ENCODE data around the gene RET.

RET gene

DNA sequence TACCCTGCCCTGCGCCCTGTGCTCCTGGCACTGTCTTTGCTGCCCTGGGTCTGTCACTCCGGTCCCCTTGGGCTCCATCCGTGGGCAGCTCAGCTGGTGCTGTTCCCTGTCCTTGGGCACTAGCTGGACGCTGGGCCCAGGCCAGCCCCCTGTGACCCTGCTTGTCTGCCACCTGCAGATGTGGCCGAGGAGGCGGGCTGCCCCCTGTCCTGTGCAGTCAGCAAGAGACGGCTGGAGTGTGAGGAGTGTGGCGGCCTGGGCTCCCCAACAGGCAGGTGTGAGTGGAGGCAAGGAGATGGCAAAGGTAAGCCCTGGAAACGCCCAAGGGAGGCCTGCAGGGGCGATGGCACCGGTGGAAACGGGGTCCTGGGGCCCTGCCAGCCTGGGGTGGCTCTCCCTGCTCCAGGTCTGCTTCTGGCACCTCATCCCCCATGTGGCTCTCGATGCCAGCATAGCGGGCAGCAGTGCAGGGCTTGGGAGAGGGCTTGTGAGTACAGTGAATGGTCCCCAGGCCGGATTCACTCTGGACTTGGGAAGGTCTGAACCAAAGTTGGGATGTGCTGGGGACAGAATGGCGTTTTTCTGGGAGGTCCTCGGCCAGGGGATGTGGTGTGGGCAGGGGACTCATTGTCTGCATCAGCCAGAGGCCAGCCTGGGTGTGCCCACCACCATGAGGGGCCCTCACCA, 35.2 kb downstream of the RET start:
- DNase-seq (ENCODE audit: low read depth) = no peak
- no peak overlapping the region for H3K4me3 ChIP-seq (ENCODE audit: low read depth, low read length)
- TF ChIP-seq, protein P1, sequence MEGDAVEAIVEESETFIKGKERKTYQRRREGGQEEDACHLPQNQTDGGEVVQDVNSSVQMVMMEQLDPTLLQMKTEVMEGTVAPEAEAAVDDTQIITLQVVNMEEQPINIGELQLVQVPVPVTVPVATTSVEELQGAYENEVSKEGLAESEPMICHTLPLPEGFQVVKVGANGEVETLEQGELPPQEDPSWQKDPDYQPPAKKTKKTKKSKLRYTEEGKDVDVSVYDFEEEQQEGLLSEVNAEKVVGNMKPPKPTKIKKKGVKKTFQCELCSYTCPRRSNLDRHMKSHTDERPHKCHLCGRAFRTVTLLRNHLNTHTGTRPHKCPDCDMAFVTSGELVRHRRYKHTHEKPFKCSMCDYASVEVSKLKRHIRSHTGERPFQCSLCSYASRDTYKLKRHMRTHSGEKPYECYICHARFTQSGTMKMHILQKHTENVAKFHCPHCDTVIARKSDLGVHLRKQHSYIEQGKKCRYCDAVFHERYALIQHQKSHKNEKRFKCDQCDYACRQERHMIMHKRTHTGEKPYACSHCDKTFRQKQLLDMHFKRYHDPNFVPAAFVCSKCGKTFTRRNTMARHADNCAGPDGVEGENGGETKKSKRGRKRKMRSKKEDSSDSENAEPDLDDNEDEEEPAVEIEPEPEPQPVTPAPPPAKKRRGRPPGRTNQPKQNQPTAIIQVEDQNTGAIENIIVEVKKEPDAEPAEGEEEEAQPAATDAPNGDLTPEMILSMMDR (IDR thresholded peaks at IDR 0.05; ENCODE audit: low read depth, low read length, missing control alignments) = no peak

DNA sequence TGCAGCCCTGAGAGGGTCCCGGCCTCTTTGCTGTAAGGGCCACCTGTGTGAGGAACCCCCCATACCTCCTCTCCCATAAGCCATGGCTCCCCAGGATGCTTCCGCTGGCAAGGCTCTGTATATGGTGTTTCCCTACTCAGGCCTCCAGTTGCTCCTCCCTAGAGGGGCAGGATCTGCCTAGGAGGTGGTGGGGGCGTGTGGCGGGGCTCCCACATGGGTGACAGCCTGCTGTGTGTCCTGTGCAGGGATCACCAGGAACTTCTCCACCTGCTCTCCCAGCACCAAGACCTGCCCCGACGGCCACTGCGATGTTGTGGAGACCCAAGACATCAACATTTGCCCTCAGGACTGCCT, 35.7 kb downstream of the RET start:
- H3K4me3 ChIP-seq (ENCODE audit: low read depth, low read length) = no peak overlapping the region
- TF ChIP-seq, protein P1 (IDR thresholded peaks at IDR 0.05; ENCODE audit: low read depth, low read length, missing control alignments) = no peak
- no peak for DNase-seq (ENCODE audit: low read depth)

DNA sequence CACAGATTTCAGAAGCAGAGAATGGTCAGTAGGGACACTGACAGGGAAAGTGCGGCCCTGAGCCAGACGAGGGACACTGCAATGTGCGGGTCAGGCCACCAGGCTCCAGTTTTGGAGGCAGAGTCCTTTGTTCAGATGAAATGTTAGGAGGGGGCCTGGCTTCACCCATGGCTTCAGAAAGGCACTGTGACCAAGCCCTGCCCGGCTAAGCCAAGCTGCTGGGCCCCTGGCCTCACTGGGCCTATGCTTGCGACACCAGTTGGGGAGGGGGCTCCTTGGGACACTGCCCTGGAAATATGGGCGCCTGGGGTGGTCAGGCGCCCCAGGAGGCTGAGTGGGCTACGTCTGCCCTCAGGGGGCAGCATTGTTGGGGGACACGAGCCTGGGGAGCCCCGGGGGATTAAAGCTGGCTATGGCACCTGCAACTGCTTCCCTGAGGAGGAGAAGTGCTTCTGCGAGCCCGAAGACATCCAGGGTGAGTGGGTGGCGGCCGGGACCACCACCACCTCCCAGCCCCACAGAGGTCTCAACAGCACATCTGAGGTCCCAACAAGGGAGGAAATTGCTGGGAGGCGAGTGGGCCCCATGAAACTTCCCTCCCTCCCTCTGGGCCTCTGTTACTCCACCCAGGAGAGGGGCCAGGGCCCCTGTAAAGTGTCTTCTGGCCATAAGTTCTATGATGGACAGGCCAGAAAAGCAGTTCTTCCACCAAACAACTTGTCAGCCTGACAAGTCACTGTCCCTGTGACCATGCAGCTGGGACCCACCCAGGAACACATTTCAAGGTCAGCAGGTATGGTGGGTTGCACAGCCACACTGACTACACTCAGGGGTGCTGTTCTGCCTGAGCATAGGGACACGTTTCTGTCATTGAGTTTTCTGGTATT, 36.6 kb downstream of the RET start:
- DNase-seq (ENCODE audit: low read depth) = no peak
- TF ChIP-seq, protein P1 (IDR thresholded peaks at IDR 0.05; ENCODE audit: low read depth, low read length, missing control alignments) = no peak
- no peak overlapping the region for H3K4me3 ChIP-seq (ENCODE audit: low read depth, low read length)

DNA sequence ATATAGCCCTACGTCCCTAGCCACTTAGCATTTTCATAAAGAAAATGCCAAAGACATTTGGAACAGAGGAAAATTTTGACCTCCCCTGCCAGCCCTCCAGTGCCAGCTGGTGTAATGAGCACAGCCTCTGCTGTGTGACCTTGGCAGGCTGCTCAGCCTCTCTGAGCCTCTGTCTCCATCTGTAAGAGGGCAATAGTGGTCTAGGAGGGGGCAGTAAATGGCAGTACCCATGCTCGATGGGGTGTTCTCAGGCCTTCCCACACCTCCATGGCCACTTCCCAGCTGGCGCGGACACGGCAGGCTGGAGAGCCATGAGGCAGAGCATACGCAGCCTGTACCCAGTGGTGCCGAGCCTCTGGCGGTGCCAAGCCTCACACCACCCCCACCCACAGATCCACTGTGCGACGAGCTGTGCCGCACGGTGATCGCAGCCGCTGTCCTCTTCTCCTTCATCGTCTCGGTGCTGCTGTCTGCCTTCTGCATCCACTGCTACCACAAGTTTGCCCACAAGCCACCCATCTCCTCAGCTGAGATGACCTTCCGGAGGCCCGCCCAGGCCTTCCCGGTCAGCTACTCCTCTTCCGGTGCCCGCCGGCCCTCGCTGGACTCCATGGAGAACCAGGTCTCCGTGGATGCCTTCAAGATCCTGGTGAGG, 37.3 kb downstream of the RET start:
- TF ChIP-seq, protein P1 (IDR thresholded peaks at IDR 0.05; ENCODE audit: low read depth, low read length, missing control alignments) = no peak
- no peak for DNase-seq (ENCODE audit: low read depth)
- no peak overlapping the region for H3K4me3 ChIP-seq (ENCODE audit: low read depth, low read length)

DNA sequence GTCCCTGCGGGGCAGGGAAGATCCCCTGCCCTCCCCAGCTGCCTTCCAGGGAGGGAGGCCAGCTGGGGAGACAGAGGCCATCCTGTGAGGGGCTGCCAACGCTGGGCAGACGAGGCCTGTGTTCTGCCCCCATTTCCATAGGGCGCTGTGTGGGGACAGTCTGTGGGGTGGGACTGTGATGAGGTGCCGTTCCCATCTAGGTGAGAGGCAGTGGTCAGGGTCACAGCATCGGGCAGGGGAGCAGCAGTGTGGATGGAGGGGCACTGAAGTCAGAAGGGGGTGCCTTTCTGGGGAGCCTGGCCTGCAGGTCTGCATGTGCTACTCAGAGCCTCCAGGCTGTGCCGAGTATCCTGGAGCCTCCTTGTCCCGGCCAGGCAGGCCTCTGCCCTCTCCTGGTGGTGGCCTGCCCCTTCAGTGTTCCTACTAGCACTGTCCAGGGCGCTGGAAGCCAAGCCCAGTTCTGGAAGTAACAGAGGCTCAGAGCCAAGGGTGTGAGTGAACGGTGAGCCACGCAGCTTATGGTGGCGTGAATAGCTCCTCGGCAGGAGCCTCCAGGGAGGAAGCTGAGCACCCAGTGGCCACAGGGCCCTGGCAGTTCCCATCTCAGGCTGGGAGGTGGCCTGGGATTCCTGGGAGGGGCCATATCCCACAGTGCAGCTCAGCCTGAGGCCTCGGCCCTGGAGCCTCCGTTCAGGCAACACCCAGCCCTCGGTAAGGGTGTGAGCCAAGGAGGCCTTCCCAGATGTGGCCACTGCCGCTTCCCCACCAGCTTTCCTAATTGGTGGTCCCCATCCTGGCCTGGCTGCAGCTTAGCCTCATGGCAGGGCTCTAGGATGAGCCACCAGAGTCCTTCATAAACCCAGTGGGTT, 38.1 kb downstream of the RET start:
- H3K4me3 ChIP-seq (ENCODE audit: low read depth, low read length) = no peak overlapping the region
- TF ChIP-seq, protein P1 (IDR thresholded peaks at IDR 0.05; ENCODE audit: low read depth, low read length, missing control alignments) = no peak
- DNase-seq (ENCODE audit: low read depth) = no peak

DNA sequence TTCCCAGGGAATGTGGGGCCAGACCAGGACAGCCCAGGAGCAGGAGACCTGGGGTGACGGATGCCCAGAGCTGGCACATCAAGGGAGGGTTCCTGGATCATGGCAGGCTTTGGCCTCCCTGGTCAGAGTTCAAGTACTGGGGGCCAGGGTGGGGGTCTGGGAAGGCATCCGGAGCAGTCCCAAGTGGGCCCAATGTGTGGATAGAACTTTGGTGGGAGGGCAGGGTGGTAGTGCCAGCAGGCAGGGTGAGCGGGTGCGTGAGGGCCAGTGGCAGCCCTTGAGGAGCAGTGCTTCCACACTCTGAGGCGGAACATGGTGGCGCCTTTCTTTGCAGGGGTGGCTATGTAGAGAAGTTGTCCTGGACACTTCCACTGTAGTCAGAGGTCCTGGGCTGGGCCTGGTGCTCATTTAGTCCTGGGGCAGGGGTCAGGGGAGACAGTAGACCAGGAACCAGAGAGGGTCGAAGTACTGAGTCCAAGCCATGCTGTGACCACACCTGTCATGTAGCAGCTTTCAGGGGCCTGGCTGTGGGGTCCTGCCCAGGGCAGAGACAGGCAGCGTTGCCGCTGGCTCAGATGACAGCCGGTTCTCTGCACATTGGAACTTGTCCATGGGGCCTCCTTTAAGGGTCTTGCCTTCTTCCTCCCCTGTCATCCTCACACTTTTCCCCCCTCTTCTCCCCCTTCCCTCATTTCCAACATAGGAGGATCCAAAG, 39.2 kb downstream of the RET start:
- no peak for DNase-seq (ENCODE audit: low read depth)
- TF ChIP-seq, protein P1 (IDR thresholded peaks at IDR 0.05; ENCODE audit: low read depth, low read length, missing control alignments) = no peak
- H3K4me3 ChIP-seq (ENCODE audit: low read depth, low read length) = no peak overlapping the region

All from GM12864 (cell line).